NCI-H2227 (cell line): ENCODE data around the gene CDT1.

Experiments used
- DNase-seq: peaks from one replicate; lab custom pipeline; 2025; ENCODE audit not compliant: unreplicated experiment; lab: John Stamatoyannopoulos, UW

Gene CDT1

DNA sequence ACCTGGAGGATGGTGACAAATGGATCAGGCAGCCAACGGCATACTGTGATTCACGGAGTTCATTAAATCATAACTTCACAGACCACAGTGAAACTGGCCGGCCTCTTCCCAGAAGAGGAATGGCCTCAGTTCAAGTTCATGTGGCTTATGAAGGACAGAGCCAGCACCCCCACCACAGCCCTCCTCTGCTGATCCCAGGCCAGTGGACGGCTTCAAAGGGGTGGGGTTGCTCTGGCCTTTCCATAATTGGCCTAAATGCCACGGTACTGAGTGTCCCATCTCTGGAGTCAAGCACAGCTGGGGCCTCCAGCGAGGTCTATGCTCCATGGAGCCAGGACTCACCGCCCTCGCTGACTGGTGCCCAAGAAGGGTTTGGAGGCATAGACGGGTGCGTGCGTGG, 31.8 kb downstream of the CDT1 start:
- no peak for DNase-seq

DNA sequence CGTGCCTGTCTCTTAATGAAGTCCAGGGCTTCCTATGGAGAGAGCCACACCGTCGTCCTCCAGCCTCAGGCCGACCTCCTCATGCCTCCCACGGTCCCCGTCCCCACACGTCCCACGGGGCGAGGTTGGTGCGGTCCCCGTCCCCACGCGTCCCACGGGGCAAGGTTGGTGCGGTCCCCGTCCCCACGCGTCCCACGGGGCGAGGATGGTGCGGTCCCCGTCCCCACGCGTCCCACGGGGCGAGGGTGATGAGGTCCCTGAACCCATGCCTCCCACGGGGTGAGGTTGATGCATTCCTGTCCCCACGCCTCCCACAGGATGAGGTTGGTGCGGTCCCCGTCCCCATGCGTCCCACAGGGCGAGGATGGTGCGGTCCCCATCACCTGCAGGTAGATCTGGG, 32.2 kb downstream of the CDT1 start:
- no peak for DNase-seq

DNA sequence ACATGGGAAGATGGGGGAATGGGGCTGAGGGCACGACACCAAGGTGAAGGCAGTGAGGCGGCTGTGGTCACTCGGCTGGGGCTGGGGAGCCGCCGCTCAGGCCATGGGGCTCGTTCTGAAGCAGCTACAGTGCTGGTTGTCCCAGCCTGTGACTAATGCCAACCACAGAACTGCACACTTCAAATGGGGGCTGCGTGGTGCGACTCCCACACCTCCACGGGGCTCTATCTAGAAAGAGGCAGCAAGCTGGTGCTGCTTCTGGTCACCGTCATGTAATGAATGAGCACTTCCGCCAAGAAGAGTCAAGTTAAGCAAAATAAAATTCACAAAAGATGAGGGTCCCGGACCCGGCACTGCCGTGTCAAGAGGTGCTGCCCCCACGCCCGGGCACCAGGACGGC, 33.2 kb downstream of the CDT1 start:
- no peak for DNase-seq

DNA sequence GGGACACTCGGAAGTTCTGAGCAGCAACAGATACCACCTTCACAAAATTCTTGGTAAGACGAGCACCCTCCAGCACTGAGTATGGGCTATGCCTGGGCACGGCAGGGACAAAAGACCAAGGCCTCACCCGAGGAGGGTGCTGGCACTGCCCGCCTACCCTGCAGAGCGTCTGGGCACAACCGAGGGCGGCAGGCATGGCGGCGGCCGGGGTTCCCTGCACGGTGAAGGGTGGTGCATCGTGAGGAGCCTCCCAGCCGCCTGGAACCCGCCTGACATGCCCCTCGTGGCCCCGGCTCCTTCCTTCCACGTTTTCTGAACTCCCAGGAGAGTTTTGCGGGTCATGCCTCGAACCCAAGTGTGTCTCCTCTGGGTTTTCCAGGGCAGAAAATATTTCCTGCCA, 34.2 kb downstream of the CDT1 start:
- no peak for DNase-seq

DNA sequence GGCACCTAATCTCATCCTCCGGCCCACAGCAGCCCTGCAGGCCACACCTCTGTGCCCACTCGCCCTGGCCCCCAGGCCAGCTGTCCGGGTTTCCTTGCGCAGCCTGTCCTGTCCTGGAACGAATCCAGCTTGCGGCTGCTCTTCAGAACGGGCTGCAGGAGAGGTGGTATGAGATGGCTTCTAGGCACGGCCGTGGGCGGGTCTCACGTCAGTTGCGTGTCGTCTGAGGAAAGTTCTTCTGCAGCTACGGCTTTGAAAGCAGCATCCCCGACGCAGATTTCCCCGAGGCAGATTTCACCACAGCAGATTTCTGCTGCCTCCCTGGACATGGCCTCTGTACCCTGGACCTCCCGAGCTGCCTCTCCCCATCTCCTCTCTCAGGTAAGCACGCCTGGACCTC, 35.0 kb downstream of the CDT1 start:
- no peak for DNase-seq

DNA sequence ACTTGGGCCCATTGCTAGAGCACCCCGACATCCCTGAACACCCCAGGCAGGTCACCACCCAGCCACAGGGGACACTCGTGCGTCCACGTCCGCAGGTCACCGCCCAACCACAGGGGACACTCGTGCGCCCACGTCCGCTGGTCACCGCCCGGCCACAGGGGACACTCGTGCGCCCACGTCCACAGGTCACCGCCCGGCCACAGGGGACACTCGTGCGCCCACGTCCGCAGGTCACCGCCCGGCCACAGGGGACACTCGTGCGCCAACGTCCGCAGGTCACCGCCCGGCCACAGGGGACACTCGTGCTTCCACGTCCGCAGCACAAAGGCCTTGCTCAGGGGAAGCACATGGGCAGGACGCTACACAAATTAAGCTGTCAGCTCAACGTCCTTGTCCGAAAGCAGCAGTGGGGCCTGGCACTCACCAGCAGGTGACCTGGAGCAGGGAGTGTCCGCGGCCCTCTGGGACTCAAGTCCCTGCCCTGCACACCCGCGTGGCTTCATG, 35.5 kb downstream of the CDT1 start:
- DNase-seq, result no peak

DNA sequence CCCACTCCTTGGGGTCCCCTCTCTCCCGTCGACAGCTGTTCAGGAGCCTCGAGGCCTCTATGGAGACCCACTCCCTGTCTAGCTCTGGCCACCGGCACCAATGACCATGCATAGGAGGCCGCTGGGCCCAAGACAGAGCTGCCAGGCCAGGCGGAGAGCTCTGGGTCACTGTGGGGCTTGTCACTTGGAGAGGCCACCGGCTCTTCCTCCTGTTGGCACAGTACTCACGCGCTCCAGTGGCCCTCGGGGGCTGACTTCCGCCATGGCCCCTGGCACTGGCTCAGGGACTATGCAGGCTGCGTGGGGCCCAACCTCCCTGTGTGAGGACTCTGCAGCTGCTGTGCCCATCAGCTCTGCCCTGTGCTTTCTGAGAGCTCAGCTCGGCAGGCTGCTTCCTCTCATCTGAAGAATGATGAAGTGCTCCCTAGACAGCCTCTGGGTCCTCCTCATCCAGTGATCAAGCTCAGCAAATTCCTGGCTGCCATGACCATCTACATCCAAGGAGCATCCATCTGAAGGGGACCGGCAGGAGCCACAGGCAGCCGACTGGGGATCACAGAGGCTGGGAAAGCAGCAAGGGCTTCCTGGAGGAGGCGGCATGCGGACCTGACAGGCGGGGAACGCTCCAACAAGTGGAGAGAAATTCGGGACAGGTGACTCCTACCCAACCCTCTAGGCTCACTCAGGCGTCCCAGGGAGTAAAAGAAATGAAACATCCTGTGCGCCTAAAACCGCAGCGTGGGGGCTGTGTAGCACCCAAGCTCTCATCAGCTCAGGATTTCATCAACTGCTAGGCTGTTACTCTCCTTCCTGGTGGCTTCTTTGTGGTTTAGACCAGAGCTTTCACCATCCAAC, 36.4 kb downstream of the CDT1 start:
- no peak for DNase-seq

DNA sequence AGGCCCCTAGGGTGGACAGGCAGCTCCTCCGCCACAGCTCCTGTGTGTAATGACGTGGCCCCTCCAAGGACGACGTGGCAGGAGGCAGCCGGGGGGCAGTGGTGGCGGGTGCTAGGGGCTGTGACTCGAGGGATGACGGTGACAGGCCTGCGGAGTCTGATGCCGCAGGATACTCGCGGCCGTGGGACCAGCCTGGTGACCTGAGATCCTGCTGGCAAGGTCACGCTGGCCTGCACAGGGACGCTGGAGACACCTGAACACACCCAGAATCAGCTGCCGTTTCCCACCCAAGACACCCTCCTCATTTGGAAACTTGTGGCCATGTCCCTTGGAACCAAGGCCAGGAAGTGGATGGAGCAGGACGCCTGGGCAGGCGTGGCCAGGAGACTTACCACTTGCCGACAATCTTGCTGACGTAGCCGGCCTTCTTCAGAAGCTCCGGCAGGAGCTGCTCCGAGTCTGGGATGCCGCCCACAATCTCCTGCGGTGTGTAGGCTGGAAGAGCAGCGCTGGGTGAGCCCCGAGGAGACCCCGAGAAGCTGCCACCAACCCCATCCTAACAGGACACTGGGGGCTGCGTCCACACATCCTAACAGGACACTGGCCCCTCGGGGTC, 37.1 kb downstream of the CDT1 start:
- no peak for DNase-seq

DNA sequence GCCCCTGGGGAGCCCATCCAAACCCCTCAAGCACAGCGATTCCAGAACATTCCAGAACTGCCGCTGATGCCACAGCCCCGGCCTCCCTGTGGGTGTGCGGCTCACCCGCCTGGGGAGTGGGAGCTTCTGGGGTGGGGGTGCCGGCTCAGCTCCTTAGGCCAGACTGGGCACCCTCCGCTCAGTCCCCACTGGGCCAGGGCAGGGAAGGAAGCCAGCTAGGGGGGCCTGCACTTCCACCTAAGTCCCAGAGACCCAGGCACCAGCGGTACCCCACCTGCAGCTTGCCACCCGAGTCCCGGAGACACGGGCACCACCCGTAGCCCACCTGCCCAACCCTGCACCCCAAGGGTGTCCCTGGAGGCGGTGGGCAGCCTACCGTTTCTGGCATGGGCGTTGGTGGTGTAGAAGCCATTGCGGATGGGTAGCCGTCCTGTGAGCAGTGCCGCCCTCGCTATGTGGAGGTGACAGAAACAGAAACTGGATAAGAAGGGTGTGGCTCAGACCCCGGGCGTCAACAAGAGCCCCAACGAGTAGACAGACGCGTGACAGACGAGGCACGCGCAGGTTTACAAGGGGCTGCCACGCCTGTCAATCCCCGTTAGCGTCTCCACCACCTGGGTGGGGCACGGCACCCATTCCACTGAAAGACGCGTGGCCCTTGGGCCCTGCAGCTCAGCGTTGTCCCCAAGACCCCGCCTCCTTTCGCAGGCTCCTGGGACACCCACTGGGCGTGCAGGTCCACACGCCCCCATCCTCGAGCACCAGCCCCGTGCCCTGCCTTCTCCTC, 38.1 kb downstream of the CDT1 start:
- no peak for DNase-seq

DNA sequence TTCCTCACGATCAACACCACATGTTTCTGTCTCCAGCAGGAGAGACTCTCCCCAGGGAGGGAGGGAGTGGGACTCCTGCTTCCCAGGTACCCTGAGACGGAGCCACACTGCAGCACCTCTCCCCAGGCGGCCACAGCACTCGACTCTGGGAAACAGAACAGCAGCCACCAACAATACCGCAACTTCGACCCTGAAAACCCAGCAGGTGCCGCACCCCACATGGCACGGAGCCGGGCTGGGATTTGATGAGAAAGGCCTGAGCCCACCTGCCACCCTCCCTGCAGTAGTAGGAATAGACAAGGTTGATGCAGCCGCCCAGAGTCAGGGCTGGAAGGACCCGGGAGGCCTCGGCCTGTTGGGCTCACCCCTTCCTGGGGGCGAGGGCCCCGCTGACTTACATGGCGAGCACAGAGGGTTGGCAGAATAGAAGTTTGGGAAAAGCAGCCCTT, 38.7 kb downstream of the CDT1 start:
- DNase-seq, result no peak

DNA sequence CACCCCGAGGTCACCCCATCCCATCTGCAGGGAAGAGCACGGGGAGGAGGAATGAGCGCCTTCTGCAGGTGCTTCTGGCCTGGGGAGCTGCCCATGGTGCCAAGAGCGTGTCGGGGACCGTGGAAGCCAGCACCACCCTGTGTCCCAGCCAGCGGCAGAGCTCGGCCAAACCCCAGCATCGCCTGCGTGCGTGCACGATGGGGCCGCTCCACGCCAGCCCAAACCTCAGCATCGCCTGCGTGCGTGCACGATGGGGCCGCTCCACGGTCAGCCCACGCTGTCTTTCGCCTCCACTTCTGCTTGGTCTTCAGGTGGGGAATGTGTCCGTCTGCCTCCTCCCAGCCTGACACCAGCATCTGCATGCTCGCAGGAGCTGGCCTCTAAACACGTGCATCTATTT, 39.2 kb downstream of the CDT1 start:
- DNase-seq, result no peak

DNA sequence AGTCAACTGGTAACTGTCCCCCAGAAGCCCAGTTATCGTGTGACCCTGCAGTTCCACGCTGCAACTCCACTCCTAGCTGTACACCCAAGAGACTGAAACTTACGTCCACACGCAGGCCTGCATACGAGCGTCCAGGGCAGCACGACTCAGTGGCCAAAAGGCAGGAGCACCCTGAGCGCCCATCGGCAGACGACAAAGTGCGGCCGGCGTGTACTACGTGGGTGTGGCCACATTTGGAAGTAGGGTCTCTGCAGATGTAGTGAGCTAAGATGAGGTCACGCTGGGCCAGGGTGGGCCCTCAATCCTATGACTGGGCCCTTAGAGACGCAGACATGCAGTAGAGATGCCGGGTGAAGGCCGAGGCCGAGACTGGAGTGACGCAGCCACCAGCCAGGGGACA, 39.7 kb downstream of the CDT1 start:
- no peak for DNase-seq

DNA sequence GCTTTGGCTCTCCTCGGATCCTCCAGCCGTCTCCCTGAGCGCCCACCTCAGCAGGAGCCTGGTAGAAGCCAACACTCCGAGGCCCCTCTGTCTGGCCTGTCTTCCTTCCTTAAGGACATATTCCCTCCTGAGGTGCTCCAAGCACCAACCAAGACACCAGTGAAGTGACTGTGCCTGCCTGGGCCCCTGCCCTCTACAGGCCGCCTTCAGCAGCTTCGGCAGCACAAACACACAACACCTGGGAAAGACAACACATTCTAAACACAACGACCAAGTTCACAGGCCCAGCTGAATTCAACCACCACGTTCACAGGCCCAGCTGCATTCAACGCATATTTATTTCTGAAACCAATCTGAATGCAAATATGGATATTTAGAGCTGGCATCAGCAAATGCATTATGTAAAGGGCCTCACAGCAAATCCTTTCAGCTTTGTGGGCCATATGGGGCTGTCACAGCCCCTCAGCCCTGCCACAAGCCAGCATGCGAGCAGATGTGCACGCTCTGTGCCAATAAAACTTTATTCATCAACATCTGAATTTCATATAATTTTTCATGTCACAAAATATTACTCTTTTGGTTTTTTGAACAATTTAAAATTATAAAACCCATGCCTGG, 40.9 kb downstream of the CDT1 start:
- DNase-seq, result no peak

DNA sequence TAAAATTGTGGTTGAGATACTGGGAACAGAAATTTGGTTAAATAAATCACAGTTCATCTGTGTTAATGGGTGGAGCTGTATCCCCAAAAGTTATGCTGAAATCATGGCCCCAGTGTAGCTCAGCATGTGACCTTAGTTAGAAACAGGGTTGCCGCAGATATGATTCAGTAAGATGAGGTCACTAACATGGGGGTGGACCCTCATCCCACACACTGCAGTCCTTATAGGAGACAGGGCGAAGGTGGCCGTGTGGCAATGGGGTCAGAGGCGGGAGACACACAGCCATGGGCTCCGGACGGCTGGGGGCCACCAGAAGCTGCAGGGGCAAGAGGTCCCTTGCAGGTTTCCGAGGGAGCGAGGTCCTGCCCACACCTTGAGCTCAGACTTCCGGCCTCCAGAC, 42.5 kb downstream of the CDT1 start:
- no peak for DNase-seq

DNA sequence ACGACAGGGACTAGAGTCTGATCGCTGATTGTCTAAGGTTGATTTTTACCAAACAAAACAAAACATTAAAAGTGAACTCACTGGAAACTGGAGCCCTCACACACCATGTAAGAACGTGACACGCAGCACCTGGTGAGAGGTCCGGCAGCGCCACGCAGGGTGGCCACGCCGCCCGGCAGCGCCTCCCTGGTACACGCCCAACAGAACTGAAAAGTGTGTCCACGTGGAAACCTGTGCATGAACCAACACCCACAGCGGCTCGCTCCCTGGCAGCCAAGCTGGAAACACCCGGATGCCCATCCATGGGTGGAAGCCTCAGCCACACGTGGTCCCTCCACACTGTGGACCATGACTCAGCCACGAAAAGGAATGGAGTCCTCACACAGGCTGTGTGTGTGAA, 44.1 kb downstream of the CDT1 start:
- DNase-seq, result no peak

DNA sequence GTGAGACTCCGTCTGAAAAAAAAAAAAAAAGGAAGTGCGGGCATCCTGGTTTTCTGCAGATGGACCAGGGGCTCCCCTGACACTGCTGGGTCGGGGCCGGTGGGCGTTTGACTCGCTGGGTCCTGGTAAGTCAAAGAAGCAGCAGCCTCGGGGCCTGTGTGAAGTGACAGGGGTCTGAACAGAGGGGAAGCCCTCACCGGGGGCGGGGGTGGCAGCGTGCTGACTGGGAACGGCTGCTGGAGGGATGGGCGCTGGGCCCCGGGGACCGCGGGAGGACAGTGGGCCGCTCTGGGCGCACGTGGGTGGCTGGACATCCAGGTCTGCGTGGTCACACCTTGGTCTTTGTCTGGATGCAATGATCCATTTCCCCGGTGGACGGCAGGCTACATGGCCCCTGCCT, 45.0 kb downstream of the CDT1 start:
- no peak for DNase-seq

DNA sequence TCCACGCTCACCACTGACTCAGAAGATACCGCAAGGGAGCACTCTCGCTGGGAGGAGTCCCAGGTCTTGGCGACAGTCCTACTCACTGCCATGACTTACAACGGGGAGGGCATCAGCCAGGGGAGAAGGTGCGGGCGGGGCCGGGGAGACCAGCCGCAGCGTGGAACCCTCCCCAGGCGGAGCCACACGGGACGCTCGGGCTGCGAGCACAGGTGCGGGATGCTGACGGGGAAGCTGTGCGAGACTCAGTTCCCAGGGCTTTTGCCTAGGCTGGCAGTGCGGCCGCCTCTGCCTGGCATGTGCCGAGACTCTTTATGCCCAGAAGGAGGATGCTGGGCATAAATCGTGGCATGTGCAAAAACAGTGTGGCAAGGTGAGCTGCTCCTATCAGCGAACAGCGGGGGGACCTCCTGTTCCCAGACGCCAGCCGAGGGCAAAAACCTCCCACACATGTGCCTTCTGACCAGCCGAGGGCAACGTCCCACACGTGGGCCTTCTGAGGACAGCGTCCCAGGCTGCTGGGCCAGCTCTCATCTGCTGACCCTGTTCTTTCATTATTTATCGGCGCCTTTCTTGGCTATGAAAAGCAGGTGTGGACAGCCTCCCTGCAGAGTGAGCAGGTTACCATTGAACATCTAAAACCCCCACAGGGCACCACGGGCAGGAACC, 47.1 kb downstream of the CDT1 start:
- DNase-seq, result no peak

DNA sequence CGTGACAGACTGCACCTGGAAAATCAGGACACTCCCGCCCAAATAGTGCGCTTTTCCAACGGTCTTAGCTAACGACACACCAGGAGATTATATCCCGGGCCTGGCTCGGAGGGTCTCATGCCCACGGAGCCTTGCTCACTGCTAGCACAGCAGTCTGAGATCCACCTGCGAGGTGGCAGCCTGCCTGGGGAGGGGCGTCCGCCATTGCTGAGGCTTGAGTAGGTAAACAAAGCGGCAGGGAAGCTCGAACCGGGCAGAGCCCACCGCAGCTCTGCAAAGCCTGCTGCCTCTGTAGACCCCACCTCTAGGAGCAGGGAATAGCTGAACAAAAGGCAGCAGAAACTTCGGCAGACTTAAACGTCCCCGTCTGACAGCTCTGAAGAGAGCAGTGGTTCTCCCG, 48.0 kb downstream of the CDT1 start:
- no peak for DNase-seq

DNA sequence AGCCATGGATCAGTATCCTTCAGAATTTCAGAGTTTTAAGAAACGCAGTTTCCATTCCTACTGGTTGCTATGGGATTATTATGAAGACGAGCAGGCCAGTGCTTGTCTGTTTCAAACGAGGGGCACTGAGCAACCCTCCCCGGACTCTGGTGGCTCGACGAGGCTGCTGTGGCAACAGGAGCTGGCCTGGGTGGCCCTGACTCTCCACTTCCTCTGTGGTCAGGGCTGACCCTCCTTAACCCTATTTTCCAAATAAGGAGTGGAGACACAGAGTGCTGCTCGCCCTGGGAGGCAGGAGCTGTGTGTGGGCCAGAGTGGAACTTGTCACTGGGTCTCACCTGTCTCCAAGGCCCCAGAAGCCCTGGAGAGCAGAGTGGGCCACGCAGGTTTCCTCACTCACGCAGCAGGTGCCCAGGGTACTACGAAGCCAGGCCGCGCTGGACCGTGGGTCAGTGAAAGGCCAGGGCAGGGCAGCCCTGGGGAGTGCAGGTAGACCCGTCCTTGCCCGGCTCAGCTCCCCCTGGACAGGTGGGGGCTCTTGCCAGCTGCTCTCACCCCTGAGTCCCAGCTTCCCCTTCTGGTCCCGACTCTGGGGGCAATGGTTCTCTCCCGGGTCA, 49.8 kb downstream of the CDT1 start:
- DNase-seq, result no peak
